ENCODE measurements around the gene DAPK1. TPM values are rescaled to one million over a fixed set of nuclear protein-coding genes. Genes with fewer than 3 reads are reported as not detected.

DAPK1 gene
- total and polyA plus RNA-seq, 10 of the 15 experiments (the other 5 are each of a cell fraction or from before 2014, with no cell fraction given), result 8.2 to 94.7 (median 51.6) TPM

DNA sequence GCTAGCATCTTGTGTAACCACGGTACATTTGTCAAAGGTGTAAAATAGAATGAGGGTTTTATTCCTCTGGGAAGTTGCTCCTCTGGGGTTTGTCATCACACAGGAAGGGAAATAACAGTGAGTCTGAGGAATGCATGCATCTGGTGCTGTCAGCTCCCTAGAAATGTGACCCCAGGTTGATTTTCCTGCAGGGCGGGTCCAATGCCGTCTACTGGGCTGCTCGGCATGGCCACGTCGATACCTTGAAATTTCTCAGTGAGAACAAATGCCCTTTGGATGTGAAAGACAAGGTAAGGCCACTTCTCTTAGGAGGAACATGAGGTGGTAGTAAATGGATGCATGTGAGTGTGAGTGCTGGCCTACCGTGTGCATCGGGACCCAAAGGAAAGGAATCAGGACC is 149.4 kb downstream of the DAPK1 start (continued):
- TF ChIP-seq TBL1XR1 (IDR thresholded peaks at IDR 0.05; ENCODE audit: low read depth, low read length) (no peak), CHD2 (IDR thresholded peaks at IDR 0.05; ENCODE audit: borderline replicate concordance, low read depth, low read length) (no peak)

DNA sequence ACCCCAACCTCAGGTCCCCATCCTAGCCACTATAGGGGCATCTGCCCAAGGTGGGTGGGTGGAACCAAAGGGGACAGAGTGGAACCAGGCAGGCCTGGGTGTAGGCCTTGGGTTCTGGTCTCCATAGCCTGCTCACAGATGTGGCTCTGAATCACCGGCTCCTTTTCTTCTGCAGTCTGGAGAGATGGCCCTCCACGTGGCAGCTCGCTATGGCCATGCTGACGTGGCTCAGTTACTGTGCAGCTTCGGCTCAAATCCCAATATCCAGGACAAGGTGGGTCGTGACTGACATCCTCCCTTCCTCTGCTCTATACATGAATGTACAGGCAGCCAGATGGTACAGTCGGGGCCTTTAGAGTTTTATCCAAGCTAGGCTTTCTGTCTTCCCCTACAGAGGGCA is 150.9 kb downstream of the DAPK1 start:
- ChIA-PET POLR2A (no interaction called here), SMC1A (ENCODE audit: uncharacterized antibody, unreplicated experiment) (interaction anchor here (0.6 kb wide), 2 partner anchors 69 to 719 kb away, joined by 3 read pairs; no protein-coding TSS in a partner anchor), CTCF (interaction anchor here (1.0 kb wide), 1 partner anchor 10 kb away, joined by 3 read pairs; no protein-coding TSS in a partner anchor), RAD21 (ENCODE audit: unreplicated experiment) (interaction anchor here (1.6 kb wide), 1 partner anchor 14 kb away, joined by 4 read pairs; no protein-coding TSS in a partner anchor)
- intact Hi-C loops (cut with micrococcal nuclease; ENCODE audit: unreplicated experiment), result no loop called here
- ATAC-seq (no peak), DNase-seq (ENCODE audit: low read depth, low spot score) (no peak), FAIRE-seq (no peak)
- peaks cover 2 to 12% of the 10 kb centered on the region in 2 experiments for H3K36me3 ChIP-seq (ENCODE audit: control insufficient read depth in 2 of 2, insufficient read depth in 2 of 2, low read length in 1 of 2)
- WGBS (ENCODE audit: insufficient coverage, insufficient replicate concordance, low lambda C conversion rate, missing lambda C conversion rate), result 33% methylated on average over 7 of the region's 7 CpGs
- in situ Hi-C loops (cut with MboI), result no loop called here
- no peak overlapping the region for H3K4me2 ChIP-seq (ENCODE audit: control insufficient read depth, insufficient read depth)
- H3K4me1 ChIP-seq (ENCODE audit: control insufficient read depth, insufficient read depth, low read length), result no peaks in the 10 kb centered on the region
- H3K9ac ChIP-seq (ENCODE audit: control insufficient read depth, insufficient read depth, low read length), result no peak overlapping the region
- no peaks in the 10 kb centered on the region for H3K9me3 ChIP-seq (replicated peaks; ENCODE audit: control insufficient read depth, insufficient read depth, low read length)
- H2AFZ ChIP-seq (ENCODE audit: control insufficient read depth, low read depth, low read length), result no peak overlapping the region
- H3K27ac ChIP-seq (ENCODE audit: control insufficient read depth, insufficient read depth), result no peak overlapping the region
- no peaks in the 10 kb centered on the region for H3K27me3 ChIP-seq (replicated peaks in 1 of 2; ENCODE audit: control insufficient read depth in 2 of 2, insufficient read depth in 2 of 2, low read length in 1 of 2)
- H3K4me3 ChIP-seq, result no peak overlapping the region
- no TSS peak for BruUV-seq (replicated peaks)
- no peaks in the 10 kb centered on the region for H3K79me2 ChIP-seq (ENCODE audit: control insufficient read depth, insufficient read depth, low read length)
- H4K20me1 ChIP-seq (ENCODE audit: control insufficient read depth, insufficient read depth), result no peaks in the 10 kb centered on the region
- TF ChIP-seq, protein P1, sequence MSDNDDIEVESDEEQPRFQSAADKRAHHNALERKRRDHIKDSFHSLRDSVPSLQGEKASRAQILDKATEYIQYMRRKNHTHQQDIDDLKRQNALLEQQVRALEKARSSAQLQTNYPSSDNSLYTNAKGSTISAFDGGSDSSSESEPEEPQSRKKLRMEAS (IDR thresholded peaks at IDR 0.05; ENCODE audit: low read depth, low read length), result no peak
- TF ChIP-seq, protein P2, sequence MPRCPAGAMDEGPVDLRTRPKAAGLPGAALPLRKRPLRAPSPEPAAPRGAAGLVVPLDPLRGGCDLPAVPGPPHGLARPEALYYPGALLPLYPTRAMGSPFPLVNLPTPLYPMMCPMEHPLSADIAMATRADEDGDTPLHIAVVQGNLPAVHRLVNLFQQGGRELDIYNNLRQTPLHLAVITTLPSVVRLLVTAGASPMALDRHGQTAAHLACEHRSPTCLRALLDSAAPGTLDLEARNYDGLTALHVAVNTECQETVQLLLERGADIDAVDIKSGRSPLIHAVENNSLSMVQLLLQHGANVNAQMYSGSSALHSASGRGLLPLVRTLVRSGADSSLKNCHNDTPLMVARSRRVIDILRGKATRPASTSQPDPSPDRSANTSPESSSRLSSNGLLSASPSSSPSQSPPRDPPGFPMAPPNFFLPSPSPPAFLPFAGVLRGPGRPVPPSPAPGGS (IDR thresholded peaks at IDR 0.05; ENCODE audit: borderline replicate concordance, insufficient read depth, low read depth, low read length, poor library complexity, severe bottlenecking), result no peak
- no peak for TF ChIP-seq NFYA (IDR thresholded peaks at IDR 0.05; ENCODE audit: borderline replicate concordance, low read depth, low read length)
- no peak for TF ChIP-seq PML (IDR thresholded peaks at IDR 0.05; ENCODE audit: low read length)
- TF ChIP-seq HDAC6 (IDR thresholded peaks at IDR 0.05; ENCODE audit: unreplicated experiment), result no peak
- TF ChIP-seq JUND (IDR thresholded peaks at IDR 0.05; ENCODE audit: low read depth, low read length), result no peak
- TF ChIP-seq, protein P3, sequence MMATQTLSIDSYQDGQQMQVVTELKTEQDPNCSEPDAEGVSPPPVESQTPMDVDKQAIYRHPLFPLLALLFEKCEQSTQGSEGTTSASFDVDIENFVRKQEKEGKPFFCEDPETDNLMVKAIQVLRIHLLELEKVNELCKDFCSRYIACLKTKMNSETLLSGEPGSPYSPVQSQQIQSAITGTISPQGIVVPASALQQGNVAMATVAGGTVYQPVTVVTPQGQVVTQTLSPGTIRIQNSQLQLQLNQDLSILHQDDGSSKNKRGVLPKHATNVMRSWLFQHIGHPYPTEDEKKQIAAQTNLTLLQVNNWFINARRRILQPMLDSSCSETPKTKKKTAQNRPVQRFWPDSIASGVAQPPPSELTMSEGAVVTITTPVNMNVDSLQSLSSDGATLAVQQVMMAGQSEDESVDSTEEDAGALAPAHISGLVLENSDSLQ (IDR thresholded peaks at IDR 0.05), result no peak
- TF ChIP-seq, protein P4, sequence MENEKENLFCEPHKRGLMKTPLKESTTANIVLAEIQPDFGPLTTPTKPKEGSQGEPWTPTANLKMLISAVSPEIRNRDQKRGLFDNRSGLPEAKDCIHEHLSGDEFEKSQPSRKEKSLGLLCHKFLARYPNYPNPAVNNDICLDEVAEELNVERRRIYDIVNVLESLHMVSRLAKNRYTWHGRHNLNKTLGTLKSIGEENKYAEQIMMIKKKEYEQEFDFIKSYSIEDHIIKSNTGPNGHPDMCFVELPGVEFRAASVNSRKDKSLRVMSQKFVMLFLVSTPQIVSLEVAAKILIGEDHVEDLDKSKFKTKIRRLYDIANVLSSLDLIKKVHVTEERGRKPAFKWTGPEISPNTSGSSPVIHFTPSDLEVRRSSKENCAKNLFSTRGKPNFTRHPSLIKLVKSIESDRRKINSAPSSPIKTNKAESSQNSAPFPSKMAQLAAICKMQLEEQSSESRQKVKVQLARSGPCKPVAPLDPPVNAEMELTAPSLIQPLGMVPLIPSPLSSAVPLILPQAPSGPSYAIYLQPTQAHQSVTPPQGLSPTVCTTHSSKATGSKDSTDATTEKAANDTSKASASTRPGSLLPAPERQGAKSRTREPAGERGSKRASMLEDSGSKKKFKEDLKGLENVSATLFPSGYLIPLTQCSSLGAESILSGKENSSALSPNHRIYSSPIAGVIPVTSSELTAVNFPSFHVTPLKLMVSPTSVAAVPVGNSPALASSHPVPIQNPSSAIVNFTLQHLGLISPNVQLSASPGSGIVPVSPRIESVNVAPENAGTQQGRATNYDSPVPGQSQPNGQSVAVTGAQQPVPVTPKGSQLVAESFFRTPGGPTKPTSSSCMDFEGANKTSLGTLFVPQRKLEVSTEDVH (IDR thresholded peaks at IDR 0.05; ENCODE audit: low read depth, partially characterized antibody), result no peak
- TF ChIP-seq SPI1 (IDR thresholded peaks at IDR 0.05; ENCODE audit: borderline replicate concordance, insufficient read depth, low read depth, low read length), result no peak
- TF ChIP-seq IKZF2 (IDR thresholded peaks at IDR 0.05), result no peak
- TF ChIP-seq EP300 (IDR thresholded peaks at IDR 0.05; ENCODE audit: borderline replicate concordance in 1 of 2, control insufficient read depth in 1 of 2, low read depth in 2 of 2, low read length in 2 of 2), result no peak
- no peak for TF ChIP-seq RBBP5 (conservative IDR thresholded peaks at IDR 0.05)
- TF ChIP-seq SIN3A (IDR thresholded peaks at IDR 0.05; ENCODE audit: low read depth, low read length), result no peak
- no peak for TF ChIP-seq CREB1 (IDR thresholded peaks at IDR 0.05; ENCODE audit: low read depth)
- TF ChIP-seq FOXK2 (IDR thresholded peaks at IDR 0.05), result no peak
- no peak for TF ChIP-seq SMAD5 (IDR thresholded peaks at IDR 0.05; ENCODE audit: low read depth)
- TF ChIP-seq CREM (IDR thresholded peaks at IDR 0.05; ENCODE audit: low read depth), result no peak
- no peak for TF ChIP-seq STAT1 (conservative IDR thresholded peaks at IDR 0.05)
